ENCODE data around the gene PTPRJ. TPM values are rescaled to one million over a fixed set of nuclear protein-coding genes. Genes with fewer than 3 reads are reported as not detected.
A peak's percentile ranks its signal among the peaks of the same experiment; 100 is the strongest.

Gene PTPRJ
- total RNA-seq, 1 donor, result 10.9 TPM

- Histone ChIP-seq H3K4me1 (ENCODE audit: insufficient read depth, low read length) (no peaks in the 10 kb centered on the region), H3K9me3 (ENCODE audit: low read depth, low read length) (no peaks in the 10 kb centered on the region), H3K27me3 (ENCODE audit: insufficient read depth, low read length) (no peaks in the 10 kb centered on the region), H3K4me3 (ENCODE audit: insufficient read depth, low read length) (no peak overlapping the region), H4K20me1 (ENCODE audit: insufficient read depth, low read length) (no peaks in the 10 kb centered on the region), H3K79me2 (ENCODE audit: insufficient read depth, low read length) (no peaks in the 10 kb centered on the region), H3K27ac (ENCODE audit: low read depth, low read length) (no peak overlapping the region), H3K36me3 (ENCODE audit: insufficient read depth, low read length) (no peaks in the 10 kb centered on the region), H2AFZ (ENCODE audit: low read length) (no peak overlapping the region), H3K4me2 (ENCODE audit: insufficient read depth, low read length) (no peak overlapping the region)
- TF ChIP-seq, protein P1, sequence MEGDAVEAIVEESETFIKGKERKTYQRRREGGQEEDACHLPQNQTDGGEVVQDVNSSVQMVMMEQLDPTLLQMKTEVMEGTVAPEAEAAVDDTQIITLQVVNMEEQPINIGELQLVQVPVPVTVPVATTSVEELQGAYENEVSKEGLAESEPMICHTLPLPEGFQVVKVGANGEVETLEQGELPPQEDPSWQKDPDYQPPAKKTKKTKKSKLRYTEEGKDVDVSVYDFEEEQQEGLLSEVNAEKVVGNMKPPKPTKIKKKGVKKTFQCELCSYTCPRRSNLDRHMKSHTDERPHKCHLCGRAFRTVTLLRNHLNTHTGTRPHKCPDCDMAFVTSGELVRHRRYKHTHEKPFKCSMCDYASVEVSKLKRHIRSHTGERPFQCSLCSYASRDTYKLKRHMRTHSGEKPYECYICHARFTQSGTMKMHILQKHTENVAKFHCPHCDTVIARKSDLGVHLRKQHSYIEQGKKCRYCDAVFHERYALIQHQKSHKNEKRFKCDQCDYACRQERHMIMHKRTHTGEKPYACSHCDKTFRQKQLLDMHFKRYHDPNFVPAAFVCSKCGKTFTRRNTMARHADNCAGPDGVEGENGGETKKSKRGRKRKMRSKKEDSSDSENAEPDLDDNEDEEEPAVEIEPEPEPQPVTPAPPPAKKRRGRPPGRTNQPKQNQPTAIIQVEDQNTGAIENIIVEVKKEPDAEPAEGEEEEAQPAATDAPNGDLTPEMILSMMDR (IDR thresholded peaks at IDR 0.05; ENCODE audit: extremely low read depth, low read depth, low read length), result no peak
- peak; percentile 10 for DNase-seq (ENCODE audit: insufficient read length, low spot score, missing footprints)
Observed at GRCh38 chr11:47961383-47961782, 19.0 kb upstream of the PTPRJ start.

DNA sequence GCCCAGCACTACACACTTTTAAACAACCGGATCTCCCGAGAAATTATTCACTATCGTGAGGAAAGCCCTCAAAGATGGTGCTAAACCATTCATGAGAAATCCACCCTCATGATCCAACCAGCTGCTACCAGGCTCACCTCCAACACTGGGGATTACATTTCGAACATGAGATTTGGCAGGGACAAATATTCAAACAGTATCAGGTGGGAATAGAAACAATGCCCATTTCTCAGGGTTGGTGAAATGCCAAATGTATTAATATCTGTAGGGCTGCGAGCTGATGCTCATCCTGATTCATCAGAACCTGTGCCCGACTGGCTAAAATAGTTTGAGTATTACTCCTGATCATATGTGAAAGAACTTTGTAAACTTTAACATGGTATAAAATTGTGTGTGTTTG, 15.8 kb upstream of the PTPRJ start:
- Histone ChIP-seq H2AFZ (ENCODE audit: low read length) (no peak overlapping the region), H3K4me2 (ENCODE audit: insufficient read depth, low read length) (no peak overlapping the region), H3K36me3 (ENCODE audit: insufficient read depth, low read length) (no peaks in the 10 kb centered on the region), H4K20me1 (ENCODE audit: insufficient read depth, low read length) (no peaks in the 10 kb centered on the region), H3K9me3 (ENCODE audit: low read depth, low read length) (no peaks in the 10 kb centered on the region), H3K27ac (ENCODE audit: low read depth, low read length) (no peak overlapping the region), H3K4me3 (ENCODE audit: insufficient read depth, low read length) (no peak overlapping the region), H3K27me3 (ENCODE audit: insufficient read depth, low read length) (no peaks in the 10 kb centered on the region), H3K79me2 (ENCODE audit: insufficient read depth, low read length) (no peaks in the 10 kb centered on the region), H3K4me1 (ENCODE audit: insufficient read depth, low read length) (peaks cover 11% of the 10 kb centered on the region)
- DNase-seq (ENCODE audit: insufficient read length, low spot score, missing footprints), result peak; percentile 10
- TF ChIP-seq, protein P1 (IDR thresholded peaks at IDR 0.05; ENCODE audit: extremely low read depth, low read depth, low read length), result no peak

GRCh38 chr11:47967577-47968525, 12.5 kb upstream of the PTPRJ start:
- Histone ChIP-seq H3K79me2 (ENCODE audit: insufficient read depth, low read length) (no peaks in the 10 kb centered on the region), H3K4me1 (ENCODE audit: insufficient read depth, low read length) (peaks cover 11% of the 10 kb centered on the region), H3K4me3 (ENCODE audit: insufficient read depth, low read length) (no peak overlapping the region), H3K27me3 (ENCODE audit: insufficient read depth, low read length) (no peaks in the 10 kb centered on the region), H3K36me3 (ENCODE audit: insufficient read depth, low read length) (no peaks in the 10 kb centered on the region), H3K9me3 (ENCODE audit: low read depth, low read length) (no peaks in the 10 kb centered on the region), H3K4me2 (ENCODE audit: insufficient read depth, low read length) (peak overlapping the region; percentile 35), H2AFZ (ENCODE audit: low read length) (no peak overlapping the region), H3K27ac (ENCODE audit: low read depth, low read length) (peak overlapping the region; percentile 45), H4K20me1 (ENCODE audit: insufficient read depth, low read length) (no peaks in the 10 kb centered on the region)
- peak; percentile 84 for DNase-seq (ENCODE audit: insufficient read length, low spot score, missing footprints)
- TF ChIP-seq, protein P1 (IDR thresholded peaks at IDR 0.05; ENCODE audit: extremely low read depth, low read depth, low read length), result no peak

DNA sequence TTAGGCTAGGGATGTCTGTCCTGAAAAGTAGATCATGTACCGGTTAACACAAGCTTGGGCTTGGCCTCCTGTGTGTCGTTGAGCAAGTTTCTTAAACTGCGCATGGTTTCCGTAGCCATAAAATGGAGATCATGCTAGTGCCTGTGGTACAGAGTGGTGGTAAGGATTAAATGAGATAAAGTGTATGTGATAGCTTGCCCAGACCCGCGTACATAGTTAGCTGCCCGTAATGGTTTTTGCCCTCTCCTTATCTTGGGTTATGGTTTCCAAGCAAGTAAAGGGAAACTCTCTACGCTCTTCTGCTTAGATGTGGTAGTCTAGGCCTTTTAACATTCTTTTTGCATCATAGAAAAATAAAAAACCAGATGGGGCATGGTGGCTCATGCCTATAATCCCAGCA, 11.0 kb upstream of the PTPRJ start:
- no peak for DNase-seq (ENCODE audit: insufficient read length, low spot score, missing footprints)
- no peak overlapping the region for H2AFZ ChIP-seq (ENCODE audit: low read length)

More for the DNA sequence above, 11.0 kb upstream of the PTPRJ start:
- Histone ChIP-seq H3K27ac (ENCODE audit: low read depth, low read length) (no peak overlapping the region), H3K4me2 (ENCODE audit: insufficient read depth, low read length) (no peak overlapping the region), H3K79me2 (ENCODE audit: insufficient read depth, low read length) (no peaks in the 10 kb centered on the region), H3K4me3 (ENCODE audit: insufficient read depth, low read length) (no peak overlapping the region), H4K20me1 (ENCODE audit: insufficient read depth, low read length) (no peaks in the 10 kb centered on the region), H3K36me3 (ENCODE audit: insufficient read depth, low read length) (no peaks in the 10 kb centered on the region), H3K27me3 (ENCODE audit: insufficient read depth, low read length) (no peaks in the 10 kb centered on the region), H3K4me1 (ENCODE audit: insufficient read depth, low read length) (peaks cover 23% of the 10 kb centered on the region), H3K9me3 (ENCODE audit: low read depth, low read length) (no peaks in the 10 kb centered on the region)
- TF ChIP-seq, protein P1 (IDR thresholded peaks at IDR 0.05; ENCODE audit: extremely low read depth, low read depth, low read length), result no peak
